IPS DF 19.7 (cell line): ENCODE data around the gene MKRN2.

Source experiments
- DNase-seq: peaks from one replicate; pipeline ENCODE4 v3.0.0-alpha.2; 2013; ENCODE audit warnings: low read depth, low spot score

Gene MKRN2

DNA sequence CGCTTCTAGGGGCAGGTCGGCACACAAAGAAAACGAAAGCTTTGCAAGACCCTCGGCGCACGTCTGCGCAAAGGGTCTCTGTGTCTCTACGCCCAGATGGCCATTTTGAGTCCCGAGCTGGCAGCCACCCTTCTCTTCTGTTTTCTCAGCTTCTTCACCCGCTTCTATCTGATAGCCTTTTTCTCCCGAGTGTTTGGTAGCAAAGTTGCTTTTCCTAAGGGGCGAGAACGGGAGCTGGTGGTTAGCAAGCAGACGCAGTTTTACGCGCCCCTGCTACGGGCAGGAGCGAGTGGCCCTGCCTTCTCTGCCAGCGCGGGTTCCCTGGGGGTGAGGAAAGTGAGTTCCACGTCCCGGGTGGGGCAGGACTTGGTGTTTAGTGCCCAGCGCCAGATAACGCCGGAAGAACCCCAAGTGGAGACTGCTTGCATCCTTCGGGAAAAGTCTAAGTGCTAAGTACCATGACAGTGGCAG, 2.9 kb upstream of the MKRN2 start:
- no peak for DNase-seq

DNA sequence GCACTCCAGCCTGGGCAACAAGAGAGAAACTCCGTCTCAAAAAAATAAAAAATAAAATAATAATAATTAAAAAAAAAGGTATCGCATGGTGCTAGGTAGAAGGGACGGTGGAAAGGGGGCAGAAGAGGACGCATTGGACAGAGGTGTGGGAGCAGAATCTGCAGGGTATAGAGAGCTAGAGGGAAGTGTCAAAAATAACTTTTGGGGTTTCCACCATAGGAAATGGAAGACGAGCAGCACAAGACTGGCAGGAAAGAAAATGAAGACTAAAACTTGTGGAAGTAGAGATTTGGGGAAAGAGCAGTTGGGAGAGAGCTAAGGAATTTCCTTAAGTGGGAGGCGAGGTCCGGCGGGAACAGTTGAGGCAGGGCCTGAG, 585 bp upstream of the MKRN2 start:
- DNase-seq: no peak

DNA sequence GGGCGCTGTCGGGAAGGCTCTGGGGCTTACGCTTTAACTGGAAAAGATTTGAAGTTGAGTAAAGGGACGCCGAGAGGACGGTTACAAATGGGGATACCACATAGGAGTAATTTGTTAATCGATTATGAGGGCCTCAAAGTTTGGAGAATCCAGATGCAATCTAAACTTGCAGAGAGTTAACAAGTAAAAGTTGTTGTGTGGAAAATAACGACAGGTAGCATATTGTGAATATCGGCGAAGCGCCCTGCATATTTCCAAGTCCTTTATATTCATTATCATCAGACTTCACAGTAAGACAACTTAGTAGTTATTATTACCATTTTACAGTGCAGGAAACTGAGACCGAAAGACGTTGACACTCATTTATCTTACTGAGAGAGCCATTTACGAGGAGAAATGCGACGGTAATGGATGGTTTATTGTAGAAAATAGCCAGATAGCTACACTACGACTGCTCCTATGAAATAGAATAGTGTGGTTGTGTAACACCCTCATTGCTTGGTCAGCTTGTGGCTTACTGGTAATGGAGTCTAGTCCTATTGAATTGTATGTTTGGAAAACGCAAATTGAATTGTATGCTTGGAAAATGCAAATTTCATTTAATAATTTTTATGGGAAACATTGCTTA, 700 bp downstream of the MKRN2 start:
- no peak for DNase-seq

DNA sequence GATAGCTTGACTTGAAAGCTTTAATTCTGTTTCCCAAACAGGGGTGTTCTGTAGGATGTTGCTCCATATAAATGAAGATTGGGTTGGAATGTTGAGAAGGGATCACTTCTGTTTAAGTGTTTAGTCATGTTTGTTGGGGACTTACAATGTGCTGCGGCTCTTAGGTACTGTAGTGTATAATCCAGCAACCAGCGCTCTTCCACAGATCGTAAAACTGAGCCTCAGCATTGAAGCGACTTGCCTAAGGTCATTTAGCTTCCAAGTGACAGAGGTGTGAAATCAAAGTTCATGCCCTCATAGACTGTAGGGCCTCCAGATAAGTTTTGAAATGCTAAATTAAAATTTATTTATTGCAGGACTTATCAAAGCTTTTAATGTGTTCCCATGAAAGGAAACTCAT, 1.8 kb downstream of the MKRN2 start:
- DNase-seq: no peak

DNA sequence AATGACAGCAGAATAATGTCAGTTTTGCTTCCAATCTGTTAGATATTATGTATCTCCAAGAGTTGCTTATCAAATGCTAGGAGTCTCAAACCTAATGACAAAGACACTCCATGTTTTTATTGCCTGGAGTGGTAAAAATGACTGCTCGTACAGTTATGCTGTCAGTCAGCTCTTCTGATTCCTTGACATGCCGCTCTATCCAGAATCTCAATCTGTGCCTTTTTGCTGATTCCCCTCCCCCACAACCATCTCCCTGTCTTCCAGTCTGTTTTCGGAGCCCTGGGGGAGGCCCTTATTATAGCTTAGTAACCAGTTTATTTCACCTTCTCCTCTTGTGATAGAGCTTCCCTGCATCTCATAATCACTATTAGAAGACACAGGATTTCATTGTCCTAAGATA, 2.6 kb downstream of the MKRN2 start:
- no peak for DNase-seq

DNA sequence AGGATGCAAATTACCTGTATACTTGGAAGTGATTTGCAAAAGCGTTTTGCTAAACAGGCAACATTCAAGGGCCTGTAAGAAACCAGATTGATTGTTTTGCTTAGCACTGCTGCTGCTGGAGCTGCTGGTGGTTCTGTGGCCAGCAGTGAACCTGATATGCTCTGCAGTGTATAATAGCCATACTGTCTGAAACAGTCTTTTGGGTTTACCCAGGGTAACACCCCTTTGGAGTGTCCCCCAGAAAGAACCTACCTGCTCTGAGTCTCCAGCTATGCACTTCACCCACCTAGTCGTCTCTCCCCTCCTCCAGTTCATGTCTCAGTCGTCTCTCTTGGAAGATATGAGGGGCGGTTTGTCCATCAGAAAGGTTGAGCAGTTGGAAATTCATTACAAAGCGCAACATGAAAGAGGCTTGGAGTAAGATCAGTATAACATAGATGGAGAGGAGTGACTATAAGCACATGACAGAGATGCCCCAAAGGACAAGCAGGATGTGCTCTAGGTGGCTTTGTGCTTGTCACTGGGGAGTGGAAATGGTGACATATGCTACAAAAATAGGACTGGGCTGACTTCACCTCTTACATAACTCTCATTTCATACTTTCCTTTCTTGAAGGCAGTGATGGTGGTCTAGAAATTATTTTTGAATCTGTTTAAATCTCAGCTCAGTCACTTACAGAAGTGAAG, 3.8 kb downstream of the MKRN2 start:
- no peak for DNase-seq

DNA sequence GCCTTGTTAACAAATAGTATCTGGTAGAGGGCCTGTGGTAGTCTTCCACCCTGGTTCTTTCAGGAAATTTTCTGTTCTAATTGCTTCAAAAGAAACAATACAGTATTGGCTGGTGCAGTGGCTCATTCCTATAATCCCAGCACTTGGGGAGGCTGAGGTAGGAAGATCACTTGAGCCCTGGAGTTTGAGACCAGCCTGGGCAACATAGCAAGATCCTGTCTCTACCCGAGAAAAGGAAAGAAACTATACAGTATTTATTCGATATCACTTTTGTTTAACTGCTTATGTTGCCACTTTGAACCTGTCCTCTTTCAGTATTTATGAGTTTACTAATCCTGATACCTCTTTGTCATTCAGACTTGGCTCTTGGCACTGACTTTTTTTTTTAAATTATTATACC, 4.5 kb downstream of the MKRN2 start:
- no peak for DNase-seq

DNA sequence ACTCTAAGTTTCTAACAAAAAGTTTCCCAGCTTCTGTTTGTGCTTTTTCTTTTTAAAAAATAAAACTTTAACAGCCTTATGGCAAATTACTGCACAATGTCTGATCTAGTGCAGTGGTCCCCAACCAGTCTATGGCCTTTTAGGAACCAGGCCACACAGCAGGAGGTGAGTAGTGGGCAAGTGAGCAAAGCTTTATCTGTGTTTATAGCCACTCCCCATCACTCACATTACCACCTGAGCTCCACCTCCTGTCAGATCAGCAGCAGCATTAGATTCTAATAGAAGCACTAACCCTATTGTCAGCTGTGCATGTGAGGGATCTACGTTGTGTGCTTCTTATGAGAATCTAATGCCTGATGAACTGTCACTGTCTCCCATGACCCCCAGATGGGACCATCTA, 5.6 kb downstream of the MKRN2 start:
- DNase-seq: no peak

DNA sequence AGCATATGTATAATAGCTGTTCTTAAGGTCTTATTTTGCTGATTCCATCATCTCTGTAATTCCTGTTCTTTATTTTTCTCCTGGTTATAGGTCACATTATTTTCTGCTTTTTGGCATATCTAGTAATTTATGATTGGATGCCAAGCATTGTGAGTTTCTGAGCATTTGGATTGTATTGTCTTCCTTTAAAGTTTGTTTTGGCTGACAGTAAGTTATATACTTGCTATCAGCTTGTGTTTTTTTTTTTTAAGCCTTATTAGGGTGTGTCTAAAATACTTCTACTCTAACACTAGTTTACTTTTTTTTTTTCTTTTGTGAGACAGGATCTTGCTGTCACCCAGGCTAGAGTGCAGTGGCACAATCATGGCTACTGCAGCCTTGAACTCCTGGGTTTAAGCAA, 10.1 kb downstream of the MKRN2 start:
- no peak for DNase-seq

DNA sequence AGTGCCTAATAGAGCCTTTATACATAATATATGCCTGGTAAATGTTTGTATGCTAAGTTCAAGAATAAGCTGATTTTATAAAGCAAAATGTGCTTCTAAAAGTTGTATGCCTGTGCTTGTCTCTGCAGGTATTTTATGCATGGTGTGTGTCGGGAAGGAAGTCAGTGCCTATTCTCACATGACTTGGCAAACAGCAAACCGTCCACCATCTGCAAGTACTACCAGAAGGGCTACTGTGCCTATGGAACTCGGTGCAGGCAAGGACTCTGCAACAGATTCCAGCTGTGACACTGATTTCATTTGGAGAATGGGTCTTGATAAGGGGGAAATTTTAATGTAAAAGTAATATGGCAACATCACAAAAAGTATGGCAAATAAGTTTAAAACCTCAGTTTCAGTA, 11.9 kb downstream of the MKRN2 start:
- no peak for DNase-seq

DNA sequence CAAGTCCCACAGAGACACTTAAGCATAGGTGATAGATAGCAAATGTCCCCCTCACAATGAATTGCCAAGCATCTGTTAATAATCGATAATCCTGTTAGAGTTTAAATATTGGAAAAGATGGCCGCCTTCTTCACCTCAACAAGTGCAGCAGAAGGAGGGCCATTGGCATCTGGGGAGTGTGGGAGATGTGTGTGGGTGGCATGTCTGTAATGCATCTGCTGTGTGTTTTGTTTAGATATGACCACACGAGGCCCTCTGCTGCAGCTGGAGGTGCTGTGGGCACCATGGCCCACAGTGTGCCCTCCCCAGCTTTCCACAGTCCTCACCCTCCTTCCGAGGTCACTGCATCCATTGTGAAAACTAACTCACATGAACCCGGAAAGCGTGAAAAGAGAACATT, 12.9 kb downstream of the MKRN2 start:
- DNase-seq: no peak

DNA sequence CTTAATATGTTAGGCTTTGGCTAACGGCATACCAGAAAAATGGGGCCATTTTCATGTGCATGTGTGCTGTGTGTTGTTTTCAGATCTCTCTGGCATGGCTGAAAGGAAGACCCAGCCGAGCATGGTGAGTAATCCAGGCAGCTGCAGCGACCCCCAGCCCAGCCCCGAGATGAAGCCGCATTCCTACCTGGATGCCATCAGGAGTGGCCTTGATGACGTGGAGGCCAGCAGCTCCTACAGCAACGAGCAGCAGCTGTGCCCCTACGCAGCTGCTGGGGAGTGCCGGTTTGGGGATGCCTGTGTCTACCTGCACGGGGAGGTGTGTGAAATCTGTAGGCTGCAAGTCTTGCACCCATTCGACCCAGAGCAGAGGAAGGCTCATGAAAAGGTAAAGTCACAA, 15.1 kb downstream of the MKRN2 start:
- DNase-seq: no peak

DNA sequence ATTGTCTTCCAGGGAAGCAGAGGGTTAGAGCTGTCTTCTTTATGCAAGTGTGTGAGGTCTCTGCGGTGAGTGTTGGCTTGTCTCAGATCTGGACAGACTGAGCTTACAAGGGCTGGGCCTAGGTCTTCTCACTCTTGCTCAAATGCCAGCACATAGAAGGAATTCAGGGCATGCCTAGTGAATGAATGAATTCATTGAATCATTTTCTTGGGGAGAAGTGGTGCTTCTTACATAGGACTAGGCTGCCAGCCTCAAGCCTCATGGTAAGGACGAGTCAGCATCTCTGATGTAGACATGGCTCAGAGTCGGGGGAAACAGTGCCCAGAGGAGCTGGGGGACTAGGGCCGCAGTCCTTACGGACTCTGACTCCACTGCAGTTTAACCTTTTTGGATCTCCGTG, 17.2 kb downstream of the MKRN2 start:
- no peak for DNase-seq

DNA sequence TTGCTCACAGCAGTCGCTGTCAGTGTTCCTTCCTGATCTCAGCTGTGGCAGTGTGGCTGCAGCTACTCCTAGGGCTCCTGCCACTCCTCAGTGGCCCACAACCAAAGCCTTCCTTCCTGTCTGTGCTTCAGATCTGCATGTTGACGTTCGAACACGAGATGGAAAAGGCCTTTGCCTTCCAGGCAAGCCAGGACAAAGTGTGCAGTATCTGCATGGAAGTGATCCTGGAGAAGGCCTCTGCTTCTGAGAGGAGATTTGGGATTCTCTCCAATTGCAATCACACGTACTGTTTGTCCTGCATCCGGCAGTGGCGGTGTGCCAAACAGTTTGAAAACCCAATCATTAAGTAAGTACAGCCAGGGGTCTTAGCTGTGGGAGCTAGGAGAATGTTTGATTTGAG, 17.8 kb downstream of the MKRN2 start:
- DNase-seq: no peak

DNA sequence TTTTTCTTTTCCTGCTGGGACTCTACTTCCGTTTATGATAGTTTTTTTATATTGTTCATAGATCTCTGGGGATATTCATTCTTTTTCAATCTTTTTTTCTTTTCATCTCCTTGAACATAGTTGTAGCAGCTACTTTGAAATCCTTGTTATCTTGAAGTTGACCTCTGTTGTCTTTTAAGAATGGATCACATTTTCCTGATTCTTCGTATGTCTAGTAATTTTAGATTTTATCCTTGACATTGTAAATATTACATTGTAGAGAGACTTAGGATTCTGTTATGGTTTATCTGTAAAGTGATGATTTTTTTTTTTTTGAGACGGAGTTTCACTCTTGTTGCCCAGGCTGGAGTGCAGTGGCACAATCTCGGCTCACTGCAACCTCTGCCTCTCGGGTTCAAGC, 20.5 kb downstream of the MKRN2 start:
- DNase-seq: no peak

DNA sequence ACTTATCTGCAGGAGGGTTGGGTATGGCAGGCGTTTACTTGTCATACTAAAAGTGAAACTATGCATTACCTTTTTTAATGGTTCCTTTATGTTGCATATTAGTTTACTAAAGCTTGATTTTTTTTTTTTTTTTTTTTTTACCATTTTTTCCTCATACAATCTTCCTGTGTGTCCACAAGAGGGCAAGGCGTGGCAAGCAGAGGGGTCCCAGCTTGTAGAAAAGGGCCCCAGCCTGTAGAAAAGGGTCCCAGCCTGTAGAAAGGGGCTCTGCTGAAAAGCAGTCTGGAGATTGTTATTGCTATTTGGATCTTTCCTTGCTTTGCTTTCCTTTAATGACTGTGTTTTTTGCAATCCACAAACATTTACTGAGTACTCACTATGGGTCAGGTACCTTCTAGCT, 21.9 kb downstream of the MKRN2 start:
- DNase-seq: no peak

DNA sequence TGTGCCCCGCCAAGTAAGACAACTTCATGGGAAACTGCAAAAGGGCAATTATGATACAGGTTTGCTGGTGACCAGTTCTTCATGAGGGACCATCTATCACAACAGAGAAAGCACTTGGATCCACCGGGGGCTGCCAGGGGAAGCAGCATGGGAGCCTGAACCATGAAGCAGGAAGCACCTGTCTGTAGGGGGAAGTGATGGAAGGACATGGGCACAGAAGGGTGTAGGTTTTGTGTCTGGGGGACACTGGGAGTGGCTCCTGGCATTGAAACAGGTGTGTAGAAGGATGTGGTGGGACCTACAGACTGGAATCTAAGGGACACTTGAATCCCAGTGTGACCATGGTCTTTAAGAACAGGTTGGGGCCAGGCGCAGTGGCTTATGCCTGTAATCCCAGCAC, 22.6 kb downstream of the MKRN2 start:
- no peak for DNase-seq

DNA sequence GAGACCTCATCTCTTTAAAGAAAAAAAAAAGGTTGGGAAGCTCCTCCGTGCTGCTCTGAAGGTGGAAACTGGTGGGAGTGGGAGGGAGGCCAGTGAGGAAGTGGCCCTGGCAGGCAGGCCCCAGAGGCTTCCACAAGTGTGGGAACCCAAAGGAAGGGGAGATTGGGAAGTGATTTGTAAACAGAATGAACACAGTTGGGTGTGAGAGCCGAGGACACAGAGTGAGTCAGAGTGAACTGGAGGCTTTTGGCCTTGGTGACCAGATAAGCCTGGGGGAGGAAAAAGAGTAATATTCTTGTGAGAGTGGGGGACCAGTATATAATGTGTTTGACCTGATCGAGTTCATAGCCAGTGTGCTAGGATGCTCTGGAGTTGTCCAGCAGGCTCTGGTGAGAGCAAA, 23.0 kb downstream of the MKRN2 start:
- no peak for DNase-seq

DNA sequence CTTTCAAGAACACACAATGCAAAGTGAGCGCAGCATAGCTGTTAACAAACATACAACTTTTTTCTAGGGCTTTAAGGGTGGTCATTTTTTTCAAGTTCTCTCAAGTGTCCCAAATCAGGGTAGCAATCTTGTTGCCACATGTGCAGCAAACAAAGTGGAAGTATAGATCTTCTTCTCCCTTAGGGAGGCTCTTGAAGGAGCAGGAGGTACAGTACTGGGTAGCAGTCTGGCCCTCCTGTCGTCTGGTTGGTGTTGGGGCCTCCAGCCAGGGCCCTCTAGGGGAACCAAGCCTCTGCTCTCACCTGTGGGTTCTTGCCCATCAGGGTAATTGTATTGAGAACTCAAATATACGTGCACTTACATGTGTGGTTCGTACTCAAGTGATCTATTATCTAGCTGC, 25.8 kb downstream of the MKRN2 start:
- no peak for DNase-seq

DNA sequence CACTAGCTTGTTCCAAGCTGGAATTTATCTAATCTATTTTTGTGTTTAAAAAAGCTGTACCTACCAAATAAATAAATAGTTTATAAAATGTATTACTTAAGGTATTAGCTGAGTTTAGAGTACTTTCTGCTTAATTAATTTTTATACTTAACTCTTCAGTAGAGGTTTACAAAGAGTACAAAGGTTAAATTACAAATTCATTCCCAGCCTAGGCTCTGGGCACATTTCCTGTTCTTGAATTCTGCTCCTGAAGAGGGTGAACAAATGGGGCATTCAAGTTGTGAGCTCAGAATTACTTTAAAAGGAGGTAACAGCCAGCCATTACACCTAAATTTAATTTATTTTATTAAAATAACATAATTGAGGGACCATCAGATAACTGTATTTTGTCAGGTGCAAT, 26.4 kb downstream of the MKRN2 start:
- no peak for DNase-seq

DNA sequence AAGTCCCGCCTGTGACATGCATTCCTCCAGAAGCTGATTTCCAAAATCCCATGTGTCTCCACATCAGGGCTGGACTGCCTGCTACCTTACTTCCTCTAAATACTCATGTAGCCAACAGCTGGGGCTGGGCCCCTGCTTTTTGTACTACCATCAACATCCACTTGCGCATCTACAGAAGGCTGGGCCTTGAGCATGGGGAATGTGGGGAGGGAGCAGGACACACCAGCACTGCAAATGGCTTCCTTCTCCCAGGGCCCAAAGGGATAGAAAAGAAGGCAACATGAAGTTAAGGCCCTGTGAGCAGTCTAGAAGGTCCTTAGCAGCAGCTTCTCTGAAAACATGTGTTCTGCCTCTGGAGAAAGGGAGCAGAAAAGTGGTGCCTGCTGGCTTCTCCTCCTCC, 27.2 kb downstream of the MKRN2 start:
- no peak for DNase-seq

DNA sequence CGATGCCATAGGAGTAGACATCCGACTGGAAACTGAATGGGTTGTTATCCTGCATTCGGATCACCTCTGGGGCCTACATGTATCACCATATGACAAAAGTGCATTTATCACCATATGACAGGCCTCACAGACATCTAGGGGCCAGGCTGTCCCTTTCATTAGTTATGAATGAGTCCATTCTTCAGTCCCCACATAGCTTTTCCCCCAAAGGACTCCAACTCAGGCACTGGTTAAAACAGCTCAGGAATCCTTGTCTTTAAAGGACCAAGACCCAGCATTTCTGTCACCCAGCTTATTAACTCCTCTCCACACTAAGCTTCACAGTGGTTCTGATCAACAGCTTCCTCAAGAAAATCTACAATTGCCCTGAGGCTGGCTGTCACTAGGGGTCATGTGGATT, 28.3 kb downstream of the MKRN2 start:
- no peak for DNase-seq

DNA sequence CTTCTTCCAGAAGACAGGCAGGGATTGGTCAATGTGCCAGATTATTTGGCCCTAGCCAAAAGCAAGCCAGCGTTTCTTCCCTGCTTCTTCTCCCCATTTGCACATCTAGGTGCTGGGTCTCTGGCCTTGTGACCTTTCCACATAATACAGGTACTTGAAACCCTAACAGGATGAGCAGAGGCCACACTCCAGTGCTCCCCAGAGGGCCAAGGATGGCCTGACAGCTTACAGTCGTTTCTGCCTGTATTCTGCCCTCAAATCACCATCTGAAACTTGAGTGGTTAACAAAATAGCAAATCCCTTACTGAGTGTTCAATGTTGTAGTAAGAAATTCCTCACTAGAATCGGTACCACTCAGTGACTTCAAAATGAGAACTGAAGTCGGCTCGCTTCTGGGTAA, 29.1 kb downstream of the MKRN2 start:
- DNase-seq: no peak

DNA sequence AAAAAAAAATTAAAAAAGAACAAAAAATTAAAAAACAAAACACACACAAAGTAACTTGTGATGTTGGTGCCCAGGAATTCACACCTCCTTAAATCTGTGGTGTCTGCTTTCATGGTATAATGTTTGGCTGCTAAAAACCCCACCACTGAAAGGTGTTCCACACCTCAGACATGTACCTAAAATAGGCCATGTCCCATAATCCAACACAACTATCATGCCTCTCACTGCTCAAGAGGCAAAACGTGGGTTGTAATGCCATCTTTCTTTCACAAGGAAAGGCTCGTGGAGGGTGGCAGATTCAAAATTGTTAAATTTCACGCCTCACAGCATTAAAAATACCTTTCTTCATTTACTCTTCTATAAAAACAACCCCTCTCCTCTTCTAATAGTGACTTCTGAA, 29.5 kb downstream of the MKRN2 start:
- DNase-seq: no peak
